HG02852 (cell line): ENCODE results near the gene FOXN3.
"Not testable (repeated sequence)": the region's sequence is repeated elsewhere in the genome, so short reads cannot be mapped to it uniquely, and the experiment has no call there.

Source experiments
- ATAC-seq: cut with Tn5 transposase; IDR thresholded peaks from one replicate; pipeline ENCODE4 v1.9.1; 2021; ENCODE audit warnings: mild to moderate bottlenecking, moderate library complexity; ENCODE audit not compliant: unreplicated experiment

FOXN3 gene

GRCh38 chr14:89142366-89142765 is 274.7 kb downstream of the FOXN3 start:
- ATAC-seq = no peak

- ATAC-seq = no peak
Observed at GRCh38 chr14:89141862-89142261, 275.2 kb downstream of the FOXN3 start.

DNA sequence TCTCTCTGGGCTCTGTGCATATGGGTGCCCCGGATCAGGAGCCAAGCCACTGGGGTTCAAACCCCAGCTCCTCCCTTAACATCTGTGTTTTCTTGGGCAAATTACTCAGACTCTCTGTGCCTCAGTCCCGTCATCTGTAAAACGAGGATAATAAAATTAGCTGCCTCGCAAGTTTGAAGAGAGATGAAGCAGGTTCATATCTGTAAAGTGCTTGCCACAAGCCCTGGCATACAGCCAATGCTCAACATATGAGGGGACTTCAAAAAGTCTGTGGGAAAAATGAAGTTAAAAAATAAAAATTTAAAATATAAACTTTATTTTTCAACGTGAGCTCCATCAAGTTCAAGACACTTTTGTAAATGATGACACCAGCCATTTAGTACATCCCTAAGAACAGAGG is 276.7 kb downstream of the FOXN3 start:
- ATAC-seq = no peak

DNA sequence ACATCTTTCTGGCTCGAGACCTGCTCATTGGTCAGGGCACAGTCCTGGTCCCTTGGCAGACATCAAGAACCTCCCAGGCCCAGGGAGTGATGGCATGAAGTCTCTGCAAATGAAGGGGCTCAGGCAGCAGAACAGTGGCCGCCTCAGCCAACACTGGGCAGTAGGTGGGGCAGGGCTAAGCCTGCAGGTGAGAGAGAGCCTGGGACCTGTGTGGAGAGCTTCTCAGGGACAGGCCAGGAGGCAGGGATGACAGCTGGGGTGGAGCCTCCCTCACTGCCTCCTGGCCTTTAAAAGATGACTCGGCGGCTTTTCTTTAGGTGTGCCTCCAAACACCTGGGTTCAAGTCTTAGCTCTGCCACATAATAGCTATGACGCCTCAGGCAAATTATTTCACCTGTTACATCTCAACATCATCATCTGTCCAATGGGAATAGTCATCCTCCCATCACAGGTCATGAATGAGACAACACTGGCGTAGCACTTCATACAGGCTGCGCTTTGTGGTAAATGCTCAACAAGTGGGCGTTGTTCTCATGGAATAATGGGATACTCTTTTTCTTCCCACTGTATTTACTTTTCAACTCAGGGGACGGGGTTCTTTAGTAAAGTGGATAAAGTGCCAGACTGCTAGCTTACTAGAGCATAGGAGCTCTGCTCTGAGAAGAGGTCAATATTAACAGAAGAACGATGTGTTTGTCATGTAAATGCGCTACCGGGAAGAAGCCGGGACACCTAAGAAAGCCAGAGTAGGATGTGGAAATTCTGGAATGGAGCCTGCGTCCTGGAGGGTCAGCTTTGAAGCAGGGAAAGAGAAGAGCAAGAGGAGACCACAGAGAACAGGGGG is 277.4 kb downstream of the FOXN3 start:
- no peak for ATAC-seq

- no peak for ATAC-seq
Observed at GRCh38 chr14:89138846-89139245, 278.2 kb downstream of the FOXN3 start.

GRCh38 chr14:89137526-89138163 is 279.4 kb downstream of the FOXN3 start:
- ATAC-seq = no peak

DNA sequence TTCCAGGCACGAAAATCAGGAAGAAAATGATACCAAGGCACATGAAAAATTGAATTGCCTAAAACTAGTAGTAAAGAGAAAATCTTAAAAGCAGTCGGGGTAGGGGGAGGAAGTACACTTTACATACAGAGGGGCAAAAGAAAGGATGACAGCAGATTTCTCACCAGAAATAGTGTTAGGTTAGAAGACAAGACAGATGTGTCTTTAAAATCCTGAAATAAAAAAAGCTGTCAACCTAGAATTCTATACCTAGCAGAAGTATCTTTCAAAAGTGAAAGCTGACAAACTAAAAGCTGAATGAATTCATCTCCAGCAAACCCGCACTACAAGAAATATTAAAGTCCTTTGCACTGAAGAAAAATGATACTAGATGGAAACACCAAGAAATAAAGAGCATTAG is 280.4 kb downstream of the FOXN3 start:
- ATAC-seq = no peak

DNA sequence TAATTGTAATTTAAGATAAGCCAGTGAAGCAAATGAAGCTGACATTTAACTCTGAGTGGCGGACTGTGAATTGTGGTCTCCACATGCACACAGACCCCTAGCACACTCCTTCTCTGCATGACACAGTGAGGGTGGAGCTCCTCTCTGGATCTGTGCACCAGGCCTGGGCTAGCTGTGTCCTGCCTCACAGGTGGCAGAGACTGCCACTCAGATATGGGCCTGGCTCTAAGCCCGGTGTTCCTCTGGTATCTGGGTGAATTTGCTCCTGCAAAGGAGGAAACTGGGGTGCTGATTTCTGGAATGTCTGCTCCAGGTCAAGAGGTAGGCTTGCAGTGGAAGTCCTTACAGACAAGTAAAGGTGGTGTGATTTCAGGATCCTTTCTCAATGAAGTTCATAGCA is 282.4 kb downstream of the FOXN3 start:
- ATAC-seq = no peak

GRCh38 chr14:89131004-89131750 is 285.9 kb downstream of the FOXN3 start:
- ATAC-seq = no peak

DNA sequence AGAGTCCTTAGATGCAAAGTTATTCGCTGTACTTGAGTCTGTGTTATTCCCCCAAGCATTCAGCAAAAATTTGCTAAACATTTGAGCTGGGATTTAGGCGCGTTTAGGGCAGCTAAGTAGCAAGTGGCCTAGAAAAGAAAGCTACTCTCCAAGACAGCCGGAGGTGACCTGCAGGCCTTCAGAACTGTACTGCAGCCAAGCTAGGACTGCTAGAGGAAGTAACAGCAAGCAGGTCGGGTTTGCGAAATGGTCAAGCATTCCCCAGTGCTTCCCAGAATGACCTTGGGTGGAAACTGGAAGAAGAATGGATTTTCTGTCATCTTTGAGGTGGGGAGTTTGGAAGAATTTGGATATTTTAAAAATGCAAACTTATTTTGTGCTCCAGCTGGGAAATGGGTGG is 287.5 kb downstream of the FOXN3 start:
- no peak for ATAC-seq

GRCh38 chr14:89128311-89129026 is 288.6 kb downstream of the FOXN3 start:
- ATAC-seq = no peak

DNA sequence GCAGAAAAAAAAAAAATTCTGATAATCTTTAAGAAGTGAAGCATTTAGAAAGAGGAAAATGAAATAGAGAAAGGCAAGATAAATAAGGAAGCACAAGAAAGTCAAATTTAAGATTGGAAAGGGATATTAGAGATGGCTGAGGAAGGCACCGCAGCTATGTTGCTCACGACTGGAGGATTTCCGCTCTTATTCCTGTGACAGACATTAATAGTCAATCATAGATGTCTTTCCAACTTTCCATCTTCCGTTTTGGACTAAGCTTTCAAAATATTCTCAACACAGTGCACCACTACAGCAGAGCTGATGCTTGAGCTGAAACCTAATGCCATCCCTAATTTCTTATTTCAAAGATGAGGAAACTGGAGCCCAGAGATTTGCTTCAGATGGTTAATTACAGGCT is 290.6 kb downstream of the FOXN3 start:
- no peak for ATAC-seq

DNA sequence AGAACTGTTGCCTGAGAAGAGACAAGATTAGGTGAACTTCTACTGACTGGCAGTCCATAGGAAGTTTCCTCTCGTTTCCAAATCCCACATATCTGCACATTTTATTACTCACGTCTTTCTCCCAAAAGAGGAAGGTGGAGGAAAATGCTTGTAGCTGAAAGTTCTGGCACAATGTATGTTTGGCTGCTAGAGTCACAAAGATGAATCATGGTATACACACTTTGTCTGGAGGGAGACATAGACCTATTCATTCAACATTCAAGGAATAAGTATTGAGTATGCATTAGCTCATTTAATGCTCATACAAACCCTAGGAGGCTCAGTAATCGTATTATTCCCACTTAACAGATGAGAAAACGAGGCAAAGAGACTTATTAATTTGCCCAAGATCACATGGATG is 291.8 kb downstream of the FOXN3 start:
- no peak for ATAC-seq

DNA sequence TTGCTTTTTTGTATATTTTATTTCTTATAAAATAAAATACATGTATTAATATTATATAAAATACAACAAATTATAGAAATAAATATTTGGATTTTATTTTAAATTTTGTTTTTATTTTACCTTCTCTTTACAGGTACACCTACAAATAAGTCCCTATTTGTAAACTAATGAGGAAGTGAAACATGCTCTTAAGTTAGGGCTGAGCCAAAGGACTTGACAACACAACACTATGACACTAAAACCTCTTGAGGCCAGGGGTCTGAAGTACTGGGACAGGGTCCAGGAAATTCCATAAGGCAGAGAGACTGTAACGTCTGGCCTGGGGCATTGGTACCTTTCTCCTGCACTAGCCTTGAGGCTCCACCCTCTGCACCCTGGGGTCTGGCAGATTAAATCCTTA is 293.2 kb downstream of the FOXN3 start:
- no peak for ATAC-seq

DNA sequence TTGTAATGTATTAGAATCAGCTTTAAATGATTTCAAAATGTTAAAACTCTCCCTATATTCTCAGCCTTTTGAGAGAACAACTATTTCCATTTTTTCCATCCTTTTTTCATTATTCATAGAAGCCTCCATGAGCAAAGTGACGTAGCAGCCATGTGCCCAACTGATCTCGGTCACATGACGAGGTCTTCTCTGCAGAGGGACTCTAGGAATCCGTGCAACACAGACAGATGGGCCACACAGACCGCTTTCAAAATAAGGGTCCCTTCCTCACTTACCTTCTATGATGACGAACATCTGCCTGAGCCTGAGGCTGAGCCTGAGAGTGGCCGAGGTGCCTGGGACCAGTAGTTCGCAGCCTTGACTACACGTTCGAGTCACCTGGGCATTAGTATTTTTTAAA is 293.8 kb downstream of the FOXN3 start:
- no peak for ATAC-seq

DNA sequence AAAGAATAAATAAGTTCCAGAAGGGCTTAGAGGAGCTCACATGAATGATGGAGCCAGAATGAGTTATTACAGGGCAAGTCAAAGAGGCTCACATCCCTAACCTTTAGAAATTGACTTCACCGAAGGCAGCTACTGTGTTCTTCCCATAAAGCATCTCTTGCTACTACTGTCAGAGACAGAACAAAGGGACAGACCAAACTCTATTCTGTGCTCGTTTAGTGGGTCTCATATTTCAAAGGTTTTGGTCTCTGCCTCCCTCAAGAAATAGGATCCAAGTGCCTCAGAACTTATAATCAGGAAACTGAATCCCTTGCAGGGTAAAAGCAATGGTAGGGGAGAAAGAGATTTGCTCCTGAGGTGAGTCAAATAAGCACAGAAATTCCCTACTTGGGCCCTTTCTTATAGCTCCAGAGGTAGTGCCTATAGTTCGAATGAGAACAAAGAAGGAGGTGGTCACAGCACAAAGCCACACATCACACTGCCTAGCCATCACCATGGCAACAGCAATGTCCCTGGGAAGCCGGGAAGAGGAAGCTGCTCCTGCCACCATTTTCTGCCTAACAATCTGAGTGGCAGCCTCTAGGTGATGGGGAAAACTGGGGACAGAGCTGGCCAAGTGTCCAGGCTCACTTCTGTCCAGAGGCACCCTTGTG is 294.9 kb downstream of the FOXN3 start:
- ATAC-seq = no peak

DNA sequence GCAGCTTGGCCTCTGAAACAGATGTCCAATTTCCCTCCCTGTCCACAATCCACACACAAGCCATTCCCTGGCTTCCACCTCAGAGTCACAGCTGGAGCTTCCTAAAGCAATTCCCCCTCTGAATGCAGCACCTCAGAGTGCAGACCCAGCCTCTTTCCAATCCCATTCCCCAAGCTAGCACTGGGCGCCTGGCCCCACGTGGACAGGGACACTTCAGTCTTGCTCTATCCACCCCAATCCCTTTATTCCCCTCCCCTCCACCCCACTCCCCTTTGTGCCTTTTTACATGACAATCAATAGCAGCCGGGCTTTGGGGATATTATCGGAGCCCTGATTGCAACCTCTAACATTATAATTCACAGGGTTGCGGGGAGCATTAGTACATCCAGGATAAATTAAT is 300.0 kb downstream of the FOXN3 start:
- no peak for ATAC-seq

DNA sequence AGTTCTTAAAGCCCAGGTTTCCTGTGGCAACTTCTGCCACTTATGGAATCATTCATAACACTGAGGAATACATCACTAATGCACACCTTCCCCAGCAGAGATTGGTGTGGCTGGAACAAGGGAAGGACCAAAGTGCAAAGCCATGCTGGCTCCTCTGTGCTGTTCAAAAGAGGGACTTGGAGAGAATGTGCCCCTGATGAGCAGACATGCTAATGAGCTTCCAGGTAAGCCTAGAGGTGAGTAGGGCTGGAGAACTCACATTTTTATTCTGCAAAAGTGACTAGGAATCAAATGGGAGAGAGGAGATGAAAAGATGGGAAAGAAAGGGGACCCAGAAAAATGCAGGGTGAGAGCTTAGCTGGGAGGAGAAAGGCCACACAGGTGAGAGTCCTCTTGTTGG is 302.9 kb downstream of the FOXN3 start:
- no peak for ATAC-seq

- ATAC-seq = no peak
Observed at GRCh38 chr14:89112720-89113119, 304.3 kb downstream of the FOXN3 start.

DNA sequence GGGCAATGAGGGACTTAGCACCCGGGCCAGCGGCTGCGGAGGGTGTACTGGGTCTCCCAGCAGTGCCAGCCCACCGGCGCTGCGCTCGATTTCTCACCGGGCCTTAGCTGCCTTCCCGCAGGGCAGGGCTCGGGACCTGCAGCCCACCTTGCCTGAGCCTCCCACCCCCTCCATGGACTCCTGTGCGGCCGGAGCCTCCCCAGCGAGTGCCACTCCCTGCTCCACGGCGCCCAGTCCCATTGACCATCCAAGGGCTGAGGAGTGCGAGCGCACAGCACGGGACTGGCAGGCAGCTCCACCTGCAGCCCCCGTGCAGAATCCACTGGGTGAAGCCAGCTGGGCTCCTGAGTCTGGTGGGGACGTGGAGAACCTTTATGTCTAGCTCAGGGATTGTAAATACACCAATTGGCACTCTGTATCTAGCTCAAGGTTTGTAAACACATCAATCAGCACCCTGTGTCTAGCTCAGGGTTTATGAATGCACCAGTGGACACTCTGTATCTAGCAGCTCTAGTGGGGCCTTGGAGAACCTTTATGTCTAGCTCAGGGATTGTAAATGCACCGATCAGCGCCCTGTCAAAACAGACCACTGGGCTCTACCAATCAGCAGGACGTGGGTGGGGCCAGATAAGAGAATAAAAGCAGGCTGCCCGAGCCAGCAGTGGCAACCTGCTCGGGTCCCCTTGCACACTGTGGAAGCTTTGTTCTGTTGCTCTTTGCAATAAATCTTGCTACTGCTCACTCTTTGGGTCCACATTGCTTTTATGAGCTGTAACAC is 305.1 kb downstream of the FOXN3 start:
- not testable (repeated sequence) for ATAC-seq
